Hepatocyte (in vitro differentiated cells): ENCODE results near the gene PABPC4L. TPM values are rescaled to one million over a fixed set of nuclear protein-coding genes. Genes with fewer than 3 reads are reported as not detected.
"Not testable (repeated sequence)": the region's sequence is repeated elsewhere in the genome, so short reads cannot be mapped to it uniquely, and the experiment has no call there.

ENCODE experiments used
- DNase-seq: peaks from one replicate; pipeline ENCODE4 v3.0.0-alpha.2; 2016; ENCODE audit warnings: low spot score
- H2AFZ ChIP-seq: fragments of 200-600 bp; sonication (generic); 2 replicates; pipeline ENCODE4 v1.6.0; 2016; ENCODE audit warnings: antibody characterized with exemption, mild to moderate bottlenecking
- H3K27ac ChIP-seq: fragments of 200-600 bp; sonication (generic); 2 replicates; pipeline ENCODE4 v1.5.1; 2016; ENCODE audit warnings: mild to moderate bottlenecking
- H3K27me3 ChIP-seq: fragments of 200-600 bp; sonication (generic); 2 replicates; pipeline ENCODE4 v1.6.1; 2016
- H3K36me3 ChIP-seq: fragments of 200-600 bp; sonication (generic); replicated peaks from 2 replicates; pipeline ENCODE4 v1.5.1; 2016; ENCODE audit warnings: low read depth; ENCODE audit not compliant: insufficient read depth
- H3K4me1 ChIP-seq: fragments of 200-600 bp; sonication (generic); 2 replicates; pipeline ENCODE4 v1.5.1; 2016; ENCODE audit warnings: mild to moderate bottlenecking, moderate library complexity; ENCODE audit not compliant: insufficient read depth
- H3K4me2 ChIP-seq: fragments of 200-600 bp; sonication (generic); 2 replicates; pipeline ENCODE4 v1.6.0; 2016
- H3K4me3 ChIP-seq: fragments of 200-600 bp; sonication (generic); 2 replicates; pipeline ENCODE4 v1.5.1; 2016; ENCODE audit warnings: mild to moderate bottlenecking
- H3K79me2 ChIP-seq: fragments of 200-600 bp; sonication (generic); 2 replicates; pipeline ENCODE4 v1.6.0; 2017; ENCODE audit warnings: mild to moderate bottlenecking
- H3K9me2 ChIP-seq: fragments of 200-600 bp; sonication (generic); replicated peaks from 2 replicates; pipeline ENCODE4 v1.6.0; 2017; ENCODE audit warnings: mild to moderate bottlenecking; ENCODE audit not compliant: insufficient read depth
- H3K9me3 ChIP-seq: fragments of 200-600 bp; sonication (generic); 2 replicates; pipeline ENCODE4 v1.5.1; 2016; ENCODE audit warnings: low read depth, mild to moderate bottlenecking
- H4K20me1 ChIP-seq: fragments of 200-600 bp; sonication (generic); 2 replicates; pipeline ENCODE4 v1.6.0; 2016; ENCODE audit warnings: mild to moderate bottlenecking; ENCODE audit not compliant: insufficient read depth, poor library complexity, severe bottlenecking
- CTCF ChIP-seq: fragments of 200-600 bp; sonication (generic); IDR thresholded peaks from 2 replicates; pipeline ENCODE4 v1.5.1; 2016; ENCODE audit warnings: antibody characterized with exemption, mild to moderate bottlenecking; ENCODE audit not compliant: poor library complexity
- EZH2 ChIP-seq: fragments of 200-600 bp; sonication (generic); IDR thresholded peaks from 2 replicates; pipeline ENCODE4 v1.6.1; 2016; ENCODE audit warnings: antibody characterized with exemption, mild to moderate bottlenecking, borderline replicate concordance
- EZH2phosphoT487 ChIP-seq: fragments of 200-600 bp; sonication (generic); IDR thresholded peaks from one replicate; pipeline ENCODE4 v1.6.1; 2018; ENCODE audit warnings: antibody characterized with exemption, mild to moderate bottlenecking, low read depth, moderate library complexity; ENCODE audit not compliant: unreplicated experiment, severe bottlenecking
- WGBS: methylation state at CpG from one replicate; pipeline ENCODE4 v1.1.6; 2016; ENCODE audit warnings: low lambda C conversion rate; ENCODE audit errors: missing lambda C conversion rate; 5-methylcytosine and 5-hydroxymethylcytosine counted together
- polyA plus RNA-seq: library from polyadenylated mRNA; unstranded; fragments of >200 nt; fragmentation: Nextera tagmentation; extraction: Ambion mirVana; gene quantifications from 2 replicates; pipeline ENCODE4 v1.2.1, GENCODE V29; 2016
- total RNA-seq: library from RNA; depleted of rRNA; stranded (reverse); fragments of >200 nt; gene quantifications from 2 replicates; pipeline ENCODE4 v1.2.3, GENCODE V29; 2014

The PABPC4L gene
- total and polyA plus RNA-seq, 2 experiments from 2014 or later = 1.3 to 5.9 TPM

- H3K27ac ChIP-seq = no peak overlapping the region
- TF ChIP-seq EZH2 = no peak
- no peak for TF ChIP-seq CTCF
- TF ChIP-seq EZH2phosphoT487 = no peak
- no peak for DNase-seq
- H3K9me2 ChIP-seq = no peaks in the 10 kb centered on the region
- H2AFZ ChIP-seq = no peak overlapping the region
- H4K20me1 ChIP-seq = no peaks in the 10 kb centered on the region
- no peaks in the 10 kb centered on the region for H3K4me1 ChIP-seq
- no peaks in the 10 kb centered on the region for H3K36me3 ChIP-seq
- H3K4me2 ChIP-seq = no peak overlapping the region
- no peaks in the 10 kb centered on the region for H3K9me3 ChIP-seq
- 92% methylated on average over 3 of the region's 3 CpGs for WGBS
- no peaks in the 10 kb centered on the region for H3K79me2 ChIP-seq
- H3K27me3 ChIP-seq = no peaks in the 10 kb centered on the region
- H3K4me3 ChIP-seq = no peak overlapping the region
Measured at GRCh38 chr4:134219043-134219442, 17.5 kb upstream of the PABPC4L start.

- Histone ChIP-seq H3K36me3 (no peaks in the 10 kb centered on the region), H3K9me2 (no peaks in the 10 kb centered on the region), H3K79me2 (no peaks in the 10 kb centered on the region), H3K4me3 (no peak overlapping the region), H3K9me3 (no peaks in the 10 kb centered on the region), H2AFZ (no peak overlapping the region), H4K20me1 (no peaks in the 10 kb centered on the region), H3K27me3 (no peaks in the 10 kb centered on the region), H3K4me1 (no peaks in the 10 kb centered on the region), H3K4me2 (no peak overlapping the region), H3K27ac (no peak overlapping the region)
- DNase-seq = peak; percentile 12
- 71% methylated on average over 1 of the region's 1 CpG for WGBS
- TF ChIP-seq EZH2 (no peak), CTCF (no peak), EZH2phosphoT487 (no peak)
Measured at GRCh38 chr4:134216411-134216810, 14.8 kb upstream of the PABPC4L start.

- Histone ChIP-seq H4K20me1 (no peaks in the 10 kb centered on the region), H3K27ac (no peak overlapping the region), H3K9me3 (no peaks in the 10 kb centered on the region), H3K4me3 (no peak overlapping the region), H3K27me3 (no peaks in the 10 kb centered on the region), H3K36me3 (no peaks in the 10 kb centered on the region), H3K4me2 (no peak overlapping the region), H3K9me2 (no peaks in the 10 kb centered on the region), H3K79me2 (no peaks in the 10 kb centered on the region), H3K4me1 (no peaks in the 10 kb centered on the region), H2AFZ (no peak overlapping the region)
- no peak for DNase-seq
- TF ChIP-seq EZH2 = no peak
- WGBS = 54% methylated on average over 2 of the region's 2 CpGs
Measured at GRCh38 chr4:134215620-134216344, 14.2 kb upstream of the PABPC4L start.

- H3K9me3 ChIP-seq, H4K20me1 ChIP-seq, H2AFZ ChIP-seq, H3K4me2 ChIP-seq, H3K4me1 ChIP-seq, H3K4me3 ChIP-seq, H3K79me2 ChIP-seq, DNase-seq, H3K27ac ChIP-seq, H3K9me2 ChIP-seq, H3K36me3 ChIP-seq, H3K27me3 ChIP-seq: not testable (repeated sequence)
- WGBS = 90% methylated on average over 10 of the region's 11 CpGs
Measured at GRCh38 chr4:134207955-134208354, 6.4 kb upstream of the PABPC4L start.
